Measurements from ENCODE around the gene DDX39B.
"Not testable (repeated sequence)": the region's sequence is repeated elsewhere in the genome, so short reads cannot be mapped to it uniquely, and the experiment has no call there.

DDX39B gene

DNA sequence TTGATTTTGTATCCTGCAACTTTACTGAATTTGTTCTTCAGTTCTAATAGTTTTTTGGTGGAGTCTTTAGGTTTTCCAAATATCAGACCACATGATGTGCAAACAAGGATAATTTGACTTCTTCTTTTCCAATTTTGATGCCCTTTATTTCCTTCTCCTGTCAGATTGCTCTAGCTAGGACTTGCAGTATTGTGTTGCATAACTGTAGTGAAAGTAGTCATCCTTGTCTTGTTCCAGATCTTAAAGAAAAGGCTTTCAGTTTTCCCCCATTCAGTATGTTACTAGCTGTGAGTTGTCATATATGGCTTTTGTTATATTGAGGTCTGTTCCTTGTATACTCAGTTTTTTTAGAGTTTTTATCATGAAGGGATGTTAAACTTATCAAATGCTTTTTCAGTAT lies 39.2 kb downstream of the DDX39B start:
- Histone ChIP-seq H3K9me3 (peaks cover 4% of the 10 kb centered on the region; the same call in 1 of the 2 replicates), H3K4me2 (no peak overlapping the region)

DNA sequence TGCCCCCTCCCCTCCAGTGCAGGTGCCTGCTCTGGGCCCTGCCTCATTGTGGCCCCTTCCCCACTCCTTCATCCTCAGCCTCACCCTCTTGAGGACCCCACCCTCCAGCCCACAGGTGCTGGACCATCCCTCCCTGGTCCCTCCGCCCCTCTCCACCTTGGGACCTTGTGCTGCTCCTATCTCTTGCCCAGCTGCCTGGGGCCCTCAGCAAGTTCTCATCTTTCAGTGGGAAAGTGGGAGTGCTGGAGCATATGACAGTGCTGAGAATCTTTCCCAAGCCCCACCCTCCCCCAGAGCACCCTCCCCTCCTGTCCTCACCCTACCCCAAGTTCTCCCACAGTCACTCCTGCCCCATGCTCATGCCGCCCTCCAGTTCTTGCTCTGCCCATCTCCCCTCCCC lies 42.2 kb downstream of the DDX39B start:
- not testable (repeated sequence) for H3K4me3 ChIP-seq

More for the DNA sequence above, 39.2 kb downstream of the DDX39B start:
- no peaks in the 10 kb centered on the region for H3K27me3 ChIP-seq
- H3K4me1 ChIP-seq = peaks cover 10% of the 10 kb centered on the region
- H4K20me1 ChIP-seq = peaks cover 78% of the 10 kb centered on the region
- TF ChIP-seq Cebpa-rat (IDR thresholded peaks at IDR 0.05) = no peak
- H3K27ac ChIP-seq = no peak overlapping the region
- peaks cover 33% of the 10 kb centered on the region for H3K36me3 ChIP-seq
- no peak overlapping the region for H3K4me3 ChIP-seq
- no peak overlapping the region for H3K9ac ChIP-seq

DNA sequence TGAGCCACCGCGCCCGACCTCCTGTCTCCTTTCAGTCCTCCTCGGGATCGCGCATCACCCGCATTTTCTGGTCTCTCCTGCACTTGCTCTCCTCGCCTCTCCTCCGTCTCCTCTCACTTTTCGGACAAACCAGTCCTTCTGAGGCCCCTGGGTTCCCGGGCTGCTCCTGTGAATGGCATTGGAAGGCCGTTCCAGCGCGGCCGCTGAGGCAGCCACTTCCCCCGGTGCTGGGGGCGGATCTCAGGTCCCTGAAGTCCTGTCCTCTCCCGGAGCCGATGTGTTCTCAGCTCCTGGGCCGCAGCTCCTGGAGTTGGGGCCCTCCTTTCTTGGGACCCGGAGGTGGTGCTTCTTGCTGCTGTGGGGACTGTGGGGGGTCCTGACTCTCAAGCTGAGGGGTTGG lies 43.1 kb downstream of the DDX39B start:
- Histone ChIP-seq H3K9ac (peak overlapping the region; percentile 34; the same call in 1 of the 2 replicates), H3K4me2 (peak overlapping the region; percentile 61)

More for the DNA sequence above, 42.2 kb downstream of the DDX39B start:
- peak overlapping the region; percentile 61; the same call in 1 of the 2 replicates for H3K4me2 ChIP-seq
- H3K9ac ChIP-seq, H3K36me3 ChIP-seq, H3K27me3 ChIP-seq, H3K9me3 ChIP-seq, H3K27ac ChIP-seq: not testable (repeated sequence)
- H3K4me1 ChIP-seq = peaks cover 32% of the 10 kb centered on the region
- H4K20me1 ChIP-seq = peaks cover 61% of the 10 kb centered on the region

DNA sequence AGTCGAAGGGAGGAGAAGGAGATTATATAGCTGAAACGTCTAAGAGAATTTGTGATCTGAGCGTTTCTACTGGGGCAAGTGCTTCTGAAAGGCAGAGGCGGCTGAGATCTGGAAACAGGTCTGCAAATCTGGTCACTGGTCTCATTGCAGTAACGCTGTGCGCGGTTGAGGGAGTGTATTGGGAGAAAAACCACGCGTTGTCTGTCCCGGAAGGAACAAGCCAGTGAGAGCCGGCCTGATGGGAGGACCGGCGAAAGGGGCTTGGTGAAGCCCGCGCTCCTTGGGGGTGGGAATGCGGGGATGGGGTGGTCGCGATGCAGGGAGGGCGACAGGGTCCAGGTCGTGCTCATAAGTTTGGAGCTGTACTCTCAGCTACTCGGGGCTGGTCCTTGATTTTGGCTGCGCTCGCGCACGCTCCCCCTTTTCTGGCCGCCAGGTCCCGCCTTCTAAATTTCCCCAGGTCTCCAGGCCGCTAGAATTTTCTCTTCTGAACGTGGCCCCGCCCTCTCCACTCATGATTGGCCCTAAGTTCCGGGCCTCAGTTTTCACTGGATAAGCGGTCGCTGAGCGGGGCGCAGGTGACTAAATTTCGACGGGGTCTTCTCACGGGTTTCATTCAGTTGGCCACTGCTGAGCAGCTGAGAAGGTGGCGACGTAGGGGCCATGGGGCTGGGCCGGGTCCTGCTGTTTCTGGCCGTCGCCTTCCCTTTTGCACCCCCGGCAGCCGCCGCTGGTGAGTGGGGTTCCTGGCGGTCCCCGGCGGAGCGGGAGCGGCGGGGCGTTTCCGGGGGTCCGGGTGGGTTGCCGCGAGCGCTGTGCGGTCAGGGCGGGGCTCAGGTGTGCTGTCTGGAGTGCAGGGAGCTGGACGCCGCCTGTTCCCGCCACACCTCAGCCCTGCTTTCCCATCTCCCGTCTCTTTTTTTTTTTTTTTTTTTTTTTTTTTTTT lies 44.0 kb downstream of the DDX39B start, which contains the start of gene MICB:
TSS of gene MICB (plus strand) at position 615 of the 946 bp plus-strand sequence. CDS start at position 664, 49 bp downstream.
- peaks cover 40% of the 10 kb centered on the region for H3K4me1 ChIP-seq
- H3K4me3 ChIP-seq = peak within 1 kb of the TSS; percentile 72
- peak within 1 kb of the TSS; percentile 76 for H3K9ac ChIP-seq
- peaks cover 5% of the 10 kb centered on the region; the same call in 1 of the 2 replicates for H3K36me3 ChIP-seq
- H4K20me1 ChIP-seq = peaks cover 45% of the 10 kb centered on the region
- H3K9me3 ChIP-seq = peaks cover 4% of the 10 kb centered on the region; the same call in 1 of the 2 replicates
- H3K27me3 ChIP-seq = no peaks in the 10 kb centered on the region
- TF ChIP-seq Cebpa-rat (IDR thresholded peaks at IDR 0.05) = no peak
- peak within 1 kb of the TSS; percentile 99 for H3K4me2 ChIP-seq
- H3K27ac ChIP-seq = peak within 1 kb of the TSS; percentile 71

More for the DNA sequence above, 43.1 kb downstream of the DDX39B start:
- H3K4me1 ChIP-seq = peaks cover 32% of the 10 kb centered on the region
- TF ChIP-seq Cebpa-rat (IDR thresholded peaks at IDR 0.05) = no peak
- no peak overlapping the region for H3K27ac ChIP-seq
- H3K9me3 ChIP-seq = peaks cover 4% of the 10 kb centered on the region; the same call in 1 of the 2 replicates
- H3K4me3 ChIP-seq = 0 out of 2 replicates have a peak overlapping the region, but pooled peaks have one; percentile 72
- H3K27me3 ChIP-seq = no peaks in the 10 kb centered on the region
- H3K36me3 ChIP-seq = peaks cover 5% of the 10 kb centered on the region; the same call in 1 of the 2 replicates
- peaks cover 54% of the 10 kb centered on the region for H4K20me1 ChIP-seq

DNA sequence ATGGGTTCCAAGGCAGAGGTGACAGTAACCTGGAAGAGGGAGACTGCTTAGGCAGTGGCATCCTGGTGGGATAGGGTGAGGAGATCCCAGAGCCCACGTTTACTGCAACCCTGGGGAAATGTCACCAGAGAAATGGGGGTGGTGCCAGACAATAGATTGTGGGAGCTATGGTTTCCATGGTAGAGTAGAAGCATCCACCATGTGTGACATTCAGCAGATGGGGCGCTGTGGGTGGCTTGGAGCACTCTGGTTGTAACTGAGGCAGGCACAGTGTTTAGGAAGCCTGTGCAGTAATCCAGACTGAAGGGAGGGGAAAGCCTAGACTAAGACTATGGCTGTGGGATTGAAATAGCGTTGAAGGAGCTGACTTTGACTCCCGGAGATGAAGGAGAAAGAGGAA lies 45.0 kb downstream of the DDX39B start:
- not testable (repeated sequence) for H3K9me3 ChIP-seq, H3K36me3 ChIP-seq, H3K27me3 ChIP-seq, H3K27ac ChIP-seq
- H3K4me1 ChIP-seq = peaks cover 50% of the 10 kb centered on the region
- peaks cover 35% of the 10 kb centered on the region for H4K20me1 ChIP-seq
- peak overlapping the region; percentile 72 for H3K4me3 ChIP-seq
- peak overlapping the region; percentile 99 for H3K4me2 ChIP-seq
- peak overlapping the region; percentile 76; the same call in 1 of the 2 replicates for H3K9ac ChIP-seq

DNA sequence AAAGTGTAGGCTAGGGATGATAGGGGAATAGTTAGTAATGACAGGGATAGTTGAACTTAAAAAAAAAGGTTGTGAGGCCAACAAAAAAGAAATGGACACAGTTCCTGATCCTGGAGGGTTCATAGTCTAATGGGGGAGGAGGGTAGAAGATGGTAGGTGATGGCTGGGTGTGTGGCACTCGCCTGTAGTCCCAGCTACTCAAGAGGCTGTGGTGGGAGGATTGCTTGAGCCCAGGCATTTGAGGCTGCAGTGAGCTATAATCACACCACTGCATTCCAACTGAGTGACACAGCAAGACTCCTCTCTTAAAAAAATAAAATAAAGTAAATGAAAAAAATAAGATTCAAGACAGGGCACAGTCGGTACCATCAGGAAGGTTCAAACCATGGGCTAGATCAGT lies 46.2 kb downstream of the DDX39B start:
- Histone ChIP-seq H3K36me3 (no peaks in the 10 kb centered on the region), H3K4me2 (peak overlapping the region; percentile 99), H3K27me3 (no peaks in the 10 kb centered on the region), H3K9me3 (0 out of 2 replicates have a peak, but pooled peaks cover under 1% of the 10 kb centered on the region), H3K9ac (peak overlapping the region; percentile 92), H3K27ac (peak overlapping the region; percentile 92), H3K4me3 (peak overlapping the region; percentile 92), H4K20me1 (peaks cover 28% of the 10 kb centered on the region), H3K4me1 (peaks cover 63% of the 10 kb centered on the region)
- no peak for TF ChIP-seq Cebpa-rat (IDR thresholded peaks at IDR 0.05)

DNA sequence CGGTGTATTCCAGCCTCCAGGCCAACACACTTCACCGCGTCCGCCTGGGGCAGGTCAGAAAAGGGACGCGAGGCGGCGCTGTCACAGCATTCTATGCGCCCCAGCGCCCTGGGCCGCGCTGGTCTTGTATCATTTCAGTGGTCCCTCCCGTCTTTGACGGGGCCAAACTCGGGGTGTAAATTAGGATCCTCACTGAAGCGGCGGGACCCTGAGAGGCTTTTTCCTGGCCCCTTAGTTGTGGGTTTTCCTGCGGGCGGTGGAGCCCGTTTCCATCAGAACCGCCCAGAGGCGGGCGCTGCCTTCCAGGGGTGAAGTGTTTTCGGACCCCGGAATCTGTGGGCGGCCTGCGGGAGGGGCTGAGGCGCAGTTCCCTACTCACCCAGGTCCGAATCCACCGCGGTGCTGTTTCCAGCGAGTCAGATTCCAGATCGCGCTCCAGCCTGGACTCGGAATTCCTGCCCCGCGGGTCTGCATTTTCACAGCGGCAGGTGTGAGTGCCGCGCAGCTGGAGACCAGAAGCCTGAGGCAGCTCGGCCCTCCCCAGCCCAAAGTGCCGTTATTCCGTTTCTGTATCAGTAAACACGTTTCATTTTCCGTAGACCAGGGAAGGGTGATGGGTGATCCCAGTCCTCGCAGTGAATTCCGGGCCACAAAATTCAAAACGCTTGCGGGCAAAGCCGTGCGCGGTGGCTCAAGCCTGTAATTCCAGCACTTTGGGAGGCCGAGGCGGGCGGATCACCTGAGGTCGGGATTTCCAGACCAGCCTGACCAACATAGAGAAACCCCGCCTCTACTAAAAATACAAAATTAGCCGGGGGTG lies 47.7 kb downstream of the DDX39B start:
- Histone ChIP-seq H3K9me3 (no peaks in the 10 kb centered on the region), H3K4me1 (peaks cover 60% of the 10 kb centered on the region), H3K27me3 (no peaks in the 10 kb centered on the region), H3K27ac (peak overlapping the region; percentile 92), H3K4me2 (peak overlapping the region; percentile 99), H3K4me3 (peak overlapping the region; percentile 92), H4K20me1 (peaks cover 19% of the 10 kb centered on the region), H3K9ac (peak overlapping the region; percentile 92), H3K36me3 (no peaks in the 10 kb centered on the region)
- no peak for TF ChIP-seq Cebpa-rat (IDR thresholded peaks at IDR 0.05)

DNA sequence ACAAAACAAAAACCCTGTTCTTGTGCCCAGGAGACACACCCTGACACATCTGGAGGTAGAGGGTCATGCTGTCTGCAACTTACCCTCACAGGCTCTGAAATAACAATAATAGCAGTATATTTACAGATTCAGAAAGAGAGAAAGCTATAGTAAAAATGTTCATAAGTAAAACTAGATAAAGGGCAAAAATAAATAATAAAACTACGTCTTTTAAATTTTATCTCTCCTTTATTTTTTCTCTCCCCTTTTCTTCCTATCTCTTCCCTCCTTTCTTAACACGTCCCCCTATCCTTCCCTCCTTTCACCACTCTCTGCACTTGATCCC lies 48.3 kb downstream of the DDX39B start:
- H3K4me2 ChIP-seq = peak overlapping the region; percentile 99
- H3K4me3 ChIP-seq = peak overlapping the region; percentile 92
- peaks cover 14% of the 10 kb centered on the region; the same call in 1 of the 2 replicates for H4K20me1 ChIP-seq
- not testable (repeated sequence) for H3K36me3 ChIP-seq, H3K27me3 ChIP-seq, H3K9me3 ChIP-seq
- peaks cover 54% of the 10 kb centered on the region for H3K4me1 ChIP-seq
- peak overlapping the region; percentile 92 for H3K9ac ChIP-seq
- H3K27ac ChIP-seq = peak overlapping the region; percentile 92

DNA sequence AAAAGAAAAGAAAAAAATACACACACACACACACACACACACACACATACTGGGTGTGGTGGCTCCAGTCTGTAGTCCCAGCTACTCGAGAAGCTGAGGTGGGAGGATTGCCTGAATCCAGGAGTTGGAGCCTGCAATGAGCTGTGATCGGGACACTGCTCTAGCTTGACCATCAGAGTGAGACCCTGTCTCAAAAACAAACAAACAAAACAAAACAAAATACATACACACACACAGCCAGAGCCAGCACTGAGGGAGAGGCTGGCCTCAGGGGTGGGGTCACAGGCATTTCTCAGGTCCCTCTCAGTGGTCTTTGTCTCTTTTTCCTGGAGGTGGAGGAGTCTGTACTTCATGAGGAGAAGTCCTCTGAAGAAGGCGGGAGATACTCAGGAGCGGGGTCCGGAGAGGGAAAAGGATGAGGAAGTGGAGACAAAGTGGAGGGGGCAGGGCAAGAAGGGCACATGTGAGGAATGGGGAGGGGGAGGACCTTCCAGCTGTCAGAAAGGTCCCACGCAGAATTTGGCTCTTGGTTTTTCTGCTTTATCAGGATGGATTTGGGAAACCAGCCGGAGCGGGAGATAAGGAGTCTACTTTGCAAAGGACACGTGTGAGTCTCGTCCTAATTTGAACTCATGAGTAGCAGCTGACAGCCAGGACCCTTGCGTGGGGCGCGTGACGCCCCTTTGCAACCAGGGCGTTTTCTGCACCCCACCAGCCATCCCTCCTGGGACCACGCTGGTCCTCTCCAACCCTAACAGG lies 51.5 kb downstream of the DDX39B start:
- H3K9ac ChIP-seq = no peak overlapping the region
- H3K9me3 ChIP-seq = no peaks in the 10 kb centered on the region
- H3K4me2 ChIP-seq = no peak overlapping the region
- TF ChIP-seq Cebpa-rat (IDR thresholded peaks at IDR 0.05) = no peak
- peaks cover 8% of the 10 kb centered on the region; the same call in 1 of the 2 replicates for H3K36me3 ChIP-seq
- H3K4me1 ChIP-seq = peaks cover 41% of the 10 kb centered on the region
- no peaks in the 10 kb centered on the region for H3K27me3 ChIP-seq
- H4K20me1 ChIP-seq = no peaks in the 10 kb centered on the region
- H3K27ac ChIP-seq = no peak overlapping the region
- H3K4me3 ChIP-seq = no peak overlapping the region

Measured in BLaER1 (cell line).